UCSD-AML1 (cell line): Measurements from ENCODE around the gene FOXJ1.
A peak's percentile ranks its signal among the peaks of the same experiment; 100 is the strongest.

ENCODE experiments used
- DNase-seq: peaks from one replicate; lab custom pipeline; 2025; ENCODE audit not compliant: unreplicated experiment; lab: John Stamatoyannopoulos, UW

FOXJ1 gene

GRCh38 chr17:76124582-76125390 lies 16.3 kb downstream of the FOXJ1 start:
- no peak for DNase-seq

- DNase-seq, result no peak
Measured at GRCh38 chr17:76123749-76124581, 17.1 kb downstream of the FOXJ1 start.

GRCh38 chr17:76123191-76123499 lies 17.9 kb downstream of the FOXJ1 start:
- DNase-seq, result no peak

GRCh38 chr17:76122431-76123190 lies 18.4 kb downstream of the FOXJ1 start:
- DNase-seq, result no peak

- DNase-seq, result no peak
Measured at GRCh38 chr17:76121932-76122430, 19.1 kb downstream of the FOXJ1 start.

GRCh38 chr17:76120658-76121008 lies 20.4 kb downstream of the FOXJ1 start:
- DNase-seq, result no peak

GRCh38 chr17:76119409-76120371 lies 21.4 kb downstream of the FOXJ1 start:
- no peak for DNase-seq

- no peak for DNase-seq
Measured at GRCh38 chr17:76115138-76115754, 25.8 kb downstream of the FOXJ1 start.

GRCh38 chr17:76111956-76112355 lies 29.1 kb downstream of the FOXJ1 start:
- DNase-seq, result no peak

- no peak for DNase-seq
Measured at GRCh38 chr17:76107509-76107908, 33.5 kb downstream of the FOXJ1 start.

GRCh38 chr17:76106703-76107102 lies 34.3 kb downstream of the FOXJ1 start:
- DNase-seq, result no peak

- no peak for DNase-seq
Measured at GRCh38 chr17:76104896-76105231, 36.2 kb downstream of the FOXJ1 start.

GRCh38 chr17:76104140-76104895 lies 36.7 kb downstream of the FOXJ1 start:
- DNase-seq, result no peak

- DNase-seq, result peak; percentile 96
Measured at GRCh38 chr17:76103274-76104139, 37.5 kb downstream of the FOXJ1 start, which contains the start of gene EXOC7. Gene EXOC7, minus strand, starts transcription at chr17:76103787. Its CDS starts 95 bp downstream, at chr17:76103692.

GRCh38 chr17:76102944-76103273 lies 38.1 kb downstream of the FOXJ1 start:
- no peak for DNase-seq

- DNase-seq, result no peak
Measured at GRCh38 chr17:76097716-76098295, 43.2 kb downstream of the FOXJ1 start.

- DNase-seq, result no peak
Measured at GRCh38 chr17:76095943-76096342, 45.1 kb downstream of the FOXJ1 start.

GRCh38 chr17:76094046-76094445 lies 47.0 kb downstream of the FOXJ1 start:
- DNase-seq, result no peak
